NB4 (cell line): ENCODE data around the gene PCDHB12.

Experiments used
- TF ChIP-seq, protein P1 (sequence below): IDR thresholded peaks from 2 replicates; pipeline ENCODE4 v1.6.1; 2011; ENCODE audit warnings: low read depth, low read length
- TF ChIP-seq, protein P2 (sequence below): IDR thresholded peaks from one replicate; pipeline ENCODE4 v1.5.1; 2012; ENCODE audit warnings: low read depth, low read length

DNA sequence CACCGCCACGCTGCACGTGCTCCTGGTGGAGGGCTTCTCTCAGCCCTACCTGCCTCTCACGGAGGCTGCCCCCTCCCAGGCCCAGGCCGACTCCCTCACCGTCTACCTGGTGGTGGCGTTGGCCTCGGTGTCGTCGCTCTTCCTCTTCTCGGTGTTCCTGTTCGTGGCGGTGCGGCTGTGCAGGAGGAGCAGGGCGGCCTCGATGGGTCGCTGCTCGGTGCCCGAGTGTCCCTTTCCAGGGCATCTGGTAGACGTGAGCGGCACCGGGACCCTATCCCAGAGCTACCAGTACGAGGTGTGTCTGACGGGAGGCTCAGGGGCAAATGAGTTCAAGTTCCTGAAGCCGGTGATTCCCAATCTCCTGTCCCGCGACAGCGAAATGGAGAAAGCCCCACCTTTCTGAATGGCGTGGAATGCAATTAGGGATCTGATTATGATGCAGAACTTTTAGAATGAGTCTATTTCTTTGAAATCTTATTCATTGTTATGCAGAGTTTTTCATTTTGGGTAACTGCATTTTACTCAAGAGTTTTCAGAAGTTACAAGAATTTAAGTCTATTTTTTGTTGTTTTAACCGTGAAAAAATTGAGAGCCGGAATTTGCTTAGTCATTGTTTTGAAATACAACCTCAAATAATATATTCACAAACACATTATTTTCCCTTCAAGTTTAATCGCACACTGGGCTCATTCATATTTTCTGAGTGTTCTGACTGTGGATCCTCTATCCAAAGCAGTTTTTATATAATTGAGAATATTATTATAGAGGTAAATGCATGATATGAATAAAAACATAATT is 28.2 kb downstream of the PCDHB12 start:
- TF ChIP-seq, protein P1, sequence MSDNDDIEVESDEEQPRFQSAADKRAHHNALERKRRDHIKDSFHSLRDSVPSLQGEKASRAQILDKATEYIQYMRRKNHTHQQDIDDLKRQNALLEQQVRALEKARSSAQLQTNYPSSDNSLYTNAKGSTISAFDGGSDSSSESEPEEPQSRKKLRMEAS: no peak
- TF ChIP-seq, protein P2, sequence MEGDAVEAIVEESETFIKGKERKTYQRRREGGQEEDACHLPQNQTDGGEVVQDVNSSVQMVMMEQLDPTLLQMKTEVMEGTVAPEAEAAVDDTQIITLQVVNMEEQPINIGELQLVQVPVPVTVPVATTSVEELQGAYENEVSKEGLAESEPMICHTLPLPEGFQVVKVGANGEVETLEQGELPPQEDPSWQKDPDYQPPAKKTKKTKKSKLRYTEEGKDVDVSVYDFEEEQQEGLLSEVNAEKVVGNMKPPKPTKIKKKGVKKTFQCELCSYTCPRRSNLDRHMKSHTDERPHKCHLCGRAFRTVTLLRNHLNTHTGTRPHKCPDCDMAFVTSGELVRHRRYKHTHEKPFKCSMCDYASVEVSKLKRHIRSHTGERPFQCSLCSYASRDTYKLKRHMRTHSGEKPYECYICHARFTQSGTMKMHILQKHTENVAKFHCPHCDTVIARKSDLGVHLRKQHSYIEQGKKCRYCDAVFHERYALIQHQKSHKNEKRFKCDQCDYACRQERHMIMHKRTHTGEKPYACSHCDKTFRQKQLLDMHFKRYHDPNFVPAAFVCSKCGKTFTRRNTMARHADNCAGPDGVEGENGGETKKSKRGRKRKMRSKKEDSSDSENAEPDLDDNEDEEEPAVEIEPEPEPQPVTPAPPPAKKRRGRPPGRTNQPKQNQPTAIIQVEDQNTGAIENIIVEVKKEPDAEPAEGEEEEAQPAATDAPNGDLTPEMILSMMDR: no peak
